Measurements from ENCODE around the gene ASTN2. TPM values are rescaled to one million over a fixed set of nuclear protein-coding genes. Genes with fewer than 3 reads are reported as not detected.

The ASTN2 gene
- total and polyA plus RNA-seq, 4 donors, result 0.57 to 2.9 (median 1.4) TPM

DNA sequence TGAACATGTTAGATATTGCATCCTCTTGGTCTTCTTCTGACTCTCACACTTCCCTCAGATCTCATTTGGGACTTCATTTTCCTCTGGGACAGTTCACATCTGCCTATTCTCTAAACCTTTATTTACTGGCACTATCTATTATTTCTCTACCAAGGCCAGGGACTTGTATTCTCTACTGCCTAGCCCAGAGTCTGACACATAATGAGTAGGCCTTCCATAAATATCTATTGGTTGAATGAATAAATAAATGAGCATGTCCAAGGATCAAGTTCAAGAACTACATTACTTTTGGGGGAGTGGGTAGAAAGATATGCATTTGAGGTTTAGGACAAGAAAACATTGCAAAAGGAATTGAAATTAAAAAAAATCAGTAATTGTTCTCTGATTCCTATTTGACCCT lies 477.5 kb downstream of the ASTN2 start:
- H3K27me3 ChIP-seq (ENCODE audit: control insufficient read depth in 4 of 4, insufficient read depth in 4 of 4, low read length in 3 of 4), result no peaks in the 10 kb centered on the region
- no peak overlapping the region for H3K4me3 ChIP-seq (ENCODE audit: low read depth in 1 of 3, low read length in 3 of 3)
- no peaks in the 10 kb centered on the region for H3K4me1 ChIP-seq (ENCODE audit: control insufficient read depth in 4 of 4, insufficient read depth in 4 of 4, low read length in 3 of 4)
- H3K9ac ChIP-seq (ENCODE audit: low read depth in 1 of 2, low read length in 2 of 2), result no peak overlapping the region
- no peak overlapping the region for H3K27ac ChIP-seq (ENCODE audit: low read depth in 1 of 2, low read length in 2 of 2)
- H3K36me3 ChIP-seq (ENCODE audit: control insufficient read depth in 4 of 4, insufficient read depth in 3 of 4, low read depth in 1 of 4, low read length in 3 of 4), result no peaks in the 10 kb centered on the region
- TF ChIP-seq, protein P1, sequence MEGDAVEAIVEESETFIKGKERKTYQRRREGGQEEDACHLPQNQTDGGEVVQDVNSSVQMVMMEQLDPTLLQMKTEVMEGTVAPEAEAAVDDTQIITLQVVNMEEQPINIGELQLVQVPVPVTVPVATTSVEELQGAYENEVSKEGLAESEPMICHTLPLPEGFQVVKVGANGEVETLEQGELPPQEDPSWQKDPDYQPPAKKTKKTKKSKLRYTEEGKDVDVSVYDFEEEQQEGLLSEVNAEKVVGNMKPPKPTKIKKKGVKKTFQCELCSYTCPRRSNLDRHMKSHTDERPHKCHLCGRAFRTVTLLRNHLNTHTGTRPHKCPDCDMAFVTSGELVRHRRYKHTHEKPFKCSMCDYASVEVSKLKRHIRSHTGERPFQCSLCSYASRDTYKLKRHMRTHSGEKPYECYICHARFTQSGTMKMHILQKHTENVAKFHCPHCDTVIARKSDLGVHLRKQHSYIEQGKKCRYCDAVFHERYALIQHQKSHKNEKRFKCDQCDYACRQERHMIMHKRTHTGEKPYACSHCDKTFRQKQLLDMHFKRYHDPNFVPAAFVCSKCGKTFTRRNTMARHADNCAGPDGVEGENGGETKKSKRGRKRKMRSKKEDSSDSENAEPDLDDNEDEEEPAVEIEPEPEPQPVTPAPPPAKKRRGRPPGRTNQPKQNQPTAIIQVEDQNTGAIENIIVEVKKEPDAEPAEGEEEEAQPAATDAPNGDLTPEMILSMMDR (IDR thresholded peaks at IDR 0.05; ENCODE audit: low read depth, low read length, missing input control), result no peak
- TF ChIP-seq YY1 (IDR thresholded peaks at IDR 0.05) (no peak), JUND (IDR thresholded peaks at IDR 0.05) (no peak), NR2F2 (IDR thresholded peaks at IDR 0.05) (no peak), SP1 (IDR thresholded peaks at IDR 0.05) (no peak), RXRA (IDR thresholded peaks at IDR 0.05) (no peak), TAF1 (conservative IDR thresholded peaks at IDR 0.05) (no peak), GABPA (IDR thresholded peaks at IDR 0.05 in 1 of 2, conservative IDR thresholded peaks at IDR 0.05 in 1 of 2) (no peak), HNF4A (conservative IDR thresholded peaks at IDR 0.05) (no peak), FOXA1 (IDR thresholded peaks at IDR 0.05) (no peak), EGR1 (IDR thresholded peaks at IDR 0.05; ENCODE audit: low read depth in 2 of 2) (no peak), FOXA2 (IDR thresholded peaks at IDR 0.05) (no peak), HNF4G (IDR thresholded peaks at IDR 0.05) (no peak)
- TF ChIP-seq, protein P2, sequence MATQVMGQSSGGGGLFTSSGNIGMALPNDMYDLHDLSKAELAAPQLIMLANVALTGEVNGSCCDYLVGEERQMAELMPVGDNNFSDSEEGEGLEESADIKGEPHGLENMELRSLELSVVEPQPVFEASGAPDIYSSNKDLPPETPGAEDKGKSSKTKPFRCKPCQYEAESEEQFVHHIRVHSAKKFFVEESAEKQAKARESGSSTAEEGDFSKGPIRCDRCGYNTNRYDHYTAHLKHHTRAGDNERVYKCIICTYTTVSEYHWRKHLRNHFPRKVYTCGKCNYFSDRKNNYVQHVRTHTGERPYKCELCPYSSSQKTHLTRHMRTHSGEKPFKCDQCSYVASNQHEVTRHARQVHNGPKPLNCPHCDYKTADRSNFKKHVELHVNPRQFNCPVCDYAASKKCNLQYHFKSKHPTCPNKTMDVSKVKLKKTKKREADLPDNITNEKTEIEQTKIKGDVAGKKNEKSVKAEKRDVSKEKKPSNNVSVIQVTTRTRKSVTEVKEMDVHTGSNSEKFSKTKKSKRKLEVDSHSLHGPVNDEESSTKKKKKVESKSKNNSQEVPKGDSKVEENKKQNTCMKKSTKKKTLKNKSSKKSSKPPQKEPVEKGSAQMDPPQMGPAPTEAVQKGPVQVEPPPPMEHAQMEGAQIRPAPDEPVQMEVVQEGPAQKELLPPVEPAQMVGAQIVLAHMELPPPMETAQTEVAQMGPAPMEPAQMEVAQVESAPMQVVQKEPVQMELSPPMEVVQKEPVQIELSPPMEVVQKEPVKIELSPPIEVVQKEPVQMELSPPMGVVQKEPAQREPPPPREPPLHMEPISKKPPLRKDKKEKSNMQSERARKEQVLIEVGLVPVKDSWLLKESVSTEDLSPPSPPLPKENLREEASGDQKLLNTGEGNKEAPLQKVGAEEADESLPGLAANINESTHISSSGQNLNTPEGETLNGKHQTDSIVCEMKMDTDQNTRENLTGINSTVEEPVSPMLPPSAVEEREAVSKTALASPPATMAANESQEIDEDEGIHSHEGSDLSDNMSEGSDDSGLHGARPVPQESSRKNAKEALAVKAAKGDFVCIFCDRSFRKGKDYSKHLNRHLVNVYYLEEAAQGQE (IDR thresholded peaks at IDR 0.05), result no peak
- TF ChIP-seq, protein P3, sequence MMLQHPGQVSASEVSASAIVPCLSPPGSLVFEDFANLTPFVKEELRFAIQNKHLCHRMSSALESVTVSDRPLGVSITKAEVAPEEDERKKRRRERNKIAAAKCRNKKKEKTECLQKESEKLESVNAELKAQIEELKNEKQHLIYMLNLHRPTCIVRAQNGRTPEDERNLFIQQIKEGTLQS (IDR thresholded peaks at IDR 0.05), result no peak
- TF ChIP-seq, protein P4, sequence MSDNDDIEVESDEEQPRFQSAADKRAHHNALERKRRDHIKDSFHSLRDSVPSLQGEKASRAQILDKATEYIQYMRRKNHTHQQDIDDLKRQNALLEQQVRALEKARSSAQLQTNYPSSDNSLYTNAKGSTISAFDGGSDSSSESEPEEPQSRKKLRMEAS (IDR thresholded peaks at IDR 0.05), result no peak
- no peak for DNase-seq (ENCODE audit: low spot score)
- no peaks in the 10 kb centered on the region for H3K9me3 ChIP-seq (ENCODE audit: control insufficient read depth in 4 of 4, low read length in 3 of 4)

DNA sequence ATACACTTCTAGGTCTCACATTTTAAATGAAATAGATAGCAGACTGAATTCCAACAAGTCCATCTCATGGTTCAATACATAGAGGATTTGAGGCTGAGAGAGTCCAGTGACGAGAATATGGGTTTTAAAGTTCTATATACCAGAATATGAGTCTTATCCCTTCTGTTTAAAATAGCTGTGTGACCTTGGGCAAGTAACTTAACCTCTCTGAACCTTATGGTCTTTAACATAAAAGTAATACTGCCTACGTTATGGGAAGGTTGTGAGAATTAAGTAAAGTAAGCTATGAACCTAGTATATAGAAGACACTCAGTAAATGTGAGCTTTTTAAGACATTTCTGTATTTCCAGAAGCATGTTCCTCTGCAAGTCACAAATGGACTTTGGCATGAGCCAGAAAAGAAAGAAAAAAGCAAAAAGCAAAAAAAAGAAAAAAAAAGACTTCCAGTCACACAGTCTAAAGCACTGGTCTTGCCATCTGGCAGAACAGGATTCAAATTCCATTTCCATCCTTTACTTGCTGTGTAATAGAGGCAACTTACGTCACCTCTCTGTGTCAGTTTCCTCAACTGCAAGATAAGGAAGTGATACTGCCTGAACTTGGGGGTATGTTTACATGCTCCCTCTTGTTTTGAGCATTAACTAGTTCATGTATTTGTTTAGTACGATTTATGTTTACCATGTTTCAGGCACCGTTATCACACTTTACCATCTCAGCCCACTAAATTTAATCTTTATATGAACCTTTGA lies 479.5 kb downstream of the ASTN2 start:
- TF ChIP-seq, protein P1 (IDR thresholded peaks at IDR 0.05; ENCODE audit: low read depth, low read length, missing input control), result no peak
- no peak for TF ChIP-seq HNF4A (conservative IDR thresholded peaks at IDR 0.05)
- TF ChIP-seq EGR1 (IDR thresholded peaks at IDR 0.05; ENCODE audit: low read depth in 2 of 2), result no peak
- no peak for TF ChIP-seq HNF4G (IDR thresholded peaks at IDR 0.05)
- no peak for TF ChIP-seq SP1 (IDR thresholded peaks at IDR 0.05)
- TF ChIP-seq FOXA1 (IDR thresholded peaks at IDR 0.05), result no peak
- TF ChIP-seq NR2F2 (IDR thresholded peaks at IDR 0.05), result no peak
- TF ChIP-seq, protein P3 (IDR thresholded peaks at IDR 0.05), result no peak
- TF ChIP-seq YY1 (IDR thresholded peaks at IDR 0.05), result no peak
- no peak for TF ChIP-seq FOXA2 (IDR thresholded peaks at IDR 0.05)
- 40% methylated on average over 5 of the region's 5 CpGs for WGBS

More for the DNA sequence above, 479.5 kb downstream of the ASTN2 start:
- no peak overlapping the region for H3K9ac ChIP-seq (ENCODE audit: low read depth in 1 of 2, low read length in 2 of 2)
- no peaks in the 10 kb centered on the region for H3K27me3 ChIP-seq (ENCODE audit: control insufficient read depth in 4 of 4, insufficient read depth in 4 of 4, low read length in 3 of 4)
- no peak overlapping the region for H3K27ac ChIP-seq (ENCODE audit: low read depth in 1 of 2, low read length in 2 of 2)
- H3K4me1 ChIP-seq (ENCODE audit: control insufficient read depth in 4 of 4, insufficient read depth in 4 of 4, low read length in 3 of 4), result no peaks in the 10 kb centered on the region
- H3K9me3 ChIP-seq (ENCODE audit: control insufficient read depth in 4 of 4, low read length in 3 of 4), result no peaks in the 10 kb centered on the region
- H3K4me3 ChIP-seq (ENCODE audit: low read depth in 1 of 3, low read length in 3 of 3), result no peak overlapping the region
- no peak for DNase-seq (ENCODE audit: low spot score)
- no peaks in the 10 kb centered on the region for H3K36me3 ChIP-seq (ENCODE audit: control insufficient read depth in 4 of 4, insufficient read depth in 3 of 4, low read depth in 1 of 4, low read length in 3 of 4)

All from liver (tissue), 9 donors.